Stomach (tissue), 4 donors: Measurements from ENCODE around the gene KIF6.

Source experiments
- EP300 ChIP-seq: sonication (generic); formaldehyde crosslinking; IDR thresholded peaks from one replicate; pipeline ENCODE4 v1.6.1; 2017; ENCODE audit warnings: antibody characterized with exemption
- POLR2A ChIP-seq, 4 donors: fragments of 450-650 bp; IDR thresholded peaks; one replicate each; pipeline ENCODE4 v1.6.1; 2016; ENCODE audit warnings: antibody characterized with exemption in 4 of 4, control low read depth in 2 of 4, mild to moderate bottlenecking in 1 of 4, moderate library complexity in 1 of 4
- POLR2AphosphoS5 ChIP-seq, 3 donors: sonication (generic); formaldehyde crosslinking; IDR thresholded peaks; one replicate each; pipeline ENCODE4 v1.6.1; 2016; ENCODE audit warnings: antibody characterized with exemption in 3 of 3
- TF ChIP-seq, protein P1 (sequence below), 7 experiments: fragments of 450-650 bp in 4 of 7; fragments of 200-600 bp in 3 of 7; sonication (generic) in 3 of 7; IDR thresholded peaks; one replicate each; pipeline ENCODE4 v1.5.1; 2016 to 2019; ENCODE audit warnings: antibody characterized with exemption in 7 of 7, control low read depth in 2 of 7, mild to moderate bottlenecking in 1 of 7

DNA sequence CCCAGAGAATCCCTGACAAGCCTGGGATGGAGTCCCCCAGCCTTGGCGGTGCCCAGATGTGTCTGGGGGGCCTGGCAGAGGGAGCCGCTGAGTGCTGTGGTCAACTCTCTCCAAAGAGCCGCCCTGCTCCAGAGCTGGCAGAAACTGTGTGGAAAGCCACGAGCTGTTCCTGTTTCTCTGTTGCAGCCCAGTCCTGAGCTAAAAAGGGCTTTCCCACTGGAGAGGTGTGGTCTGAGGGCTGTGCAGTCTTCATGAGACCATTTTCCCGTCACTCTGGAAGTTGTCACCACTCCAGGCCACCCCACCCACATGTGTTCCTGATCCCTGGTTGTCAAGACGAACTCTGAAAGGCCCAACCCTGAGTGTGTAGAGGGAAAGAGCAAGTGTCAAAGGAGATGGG lies 303.0 kb downstream of the KIF6 start:
- TF ChIP-seq POLR2A (IDR thresholded peaks at IDR 0.05) (no peak), POLR2AphosphoS5 (IDR thresholded peaks at IDR 0.05) (no peak), EP300 (no peak)
- TF ChIP-seq, protein P1, sequence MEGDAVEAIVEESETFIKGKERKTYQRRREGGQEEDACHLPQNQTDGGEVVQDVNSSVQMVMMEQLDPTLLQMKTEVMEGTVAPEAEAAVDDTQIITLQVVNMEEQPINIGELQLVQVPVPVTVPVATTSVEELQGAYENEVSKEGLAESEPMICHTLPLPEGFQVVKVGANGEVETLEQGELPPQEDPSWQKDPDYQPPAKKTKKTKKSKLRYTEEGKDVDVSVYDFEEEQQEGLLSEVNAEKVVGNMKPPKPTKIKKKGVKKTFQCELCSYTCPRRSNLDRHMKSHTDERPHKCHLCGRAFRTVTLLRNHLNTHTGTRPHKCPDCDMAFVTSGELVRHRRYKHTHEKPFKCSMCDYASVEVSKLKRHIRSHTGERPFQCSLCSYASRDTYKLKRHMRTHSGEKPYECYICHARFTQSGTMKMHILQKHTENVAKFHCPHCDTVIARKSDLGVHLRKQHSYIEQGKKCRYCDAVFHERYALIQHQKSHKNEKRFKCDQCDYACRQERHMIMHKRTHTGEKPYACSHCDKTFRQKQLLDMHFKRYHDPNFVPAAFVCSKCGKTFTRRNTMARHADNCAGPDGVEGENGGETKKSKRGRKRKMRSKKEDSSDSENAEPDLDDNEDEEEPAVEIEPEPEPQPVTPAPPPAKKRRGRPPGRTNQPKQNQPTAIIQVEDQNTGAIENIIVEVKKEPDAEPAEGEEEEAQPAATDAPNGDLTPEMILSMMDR (IDR thresholded peaks at IDR 0.05): no peak
